Right lobe of liver (tissue), 6 donors: ENCODE data around the gene GNG14. TPM values are rescaled to one million over a fixed set of nuclear protein-coding genes. Genes with fewer than 3 reads are reported as not detected.

Experiments
- ATAC-seq, 4 donors: fragments of 200-7000 bp; cut with Tn5 transposase; one replicate each; pipeline ENCODE4 v1.9.1; 2020; ENCODE audit warnings: mild to moderate bottlenecking in 4 of 4, moderate library complexity in 4 of 4
- DNase-seq, 3 donors: peaks; one replicate each; pipeline ENCODE4 v3.0.0-alpha.2; 2020
- H3K27ac ChIP-seq, 3 donors: fragments of 200-600 bp; one replicate each; pipeline ENCODE4 v1.8.0; 2022
- H3K27me3 ChIP-seq, 2 donors: fragments of 200-600 bp; one replicate each; pipeline ENCODE4 v1.8.0; 2022
- H3K36me3 ChIP-seq, 4 donors: fragments of 200-600 bp; sonication (generic) in 1 of 4; one replicate each; pipeline versions ENCODE4 v1.5.1 to v1.8.0; 2017 to 2022; ENCODE audit warnings: control low read depth in 1 of 4
- H3K4me1 ChIP-seq, 4 donors: fragments of 200-600 bp; sonication (generic) in 1 of 4; one replicate each; pipeline versions ENCODE4 v1.5.1 to v1.8.0; 2017 to 2022; ENCODE audit warnings: control low read depth in 1 of 4
- H3K4me3 ChIP-seq, 3 donors: fragments of 200-600 bp; one replicate each; pipeline ENCODE4 v1.8.0; 2022
- H3K9me3 ChIP-seq, 4 donors: fragments of 200-600 bp; sonication (generic) in 1 of 4; one replicate each; pipeline versions ENCODE4 v1.5.1 to v1.8.0; 2017 to 2022; ENCODE audit warnings: control low read depth in 1 of 4
- POLR2A ChIP-seq: fragments of 450-650 bp; IDR thresholded peaks from one replicate; pipeline ENCODE4 v1.6.1; 2017; ENCODE audit warnings: antibody characterized with exemption, mild to moderate bottlenecking
- WGBS: methylation state at CpG from one replicate; pipeline ENCODE4 v1.1.6; 2018; ENCODE audit warnings: low coverage, low lambda C conversion rate; ENCODE audit not compliant: insufficient coverage; ENCODE audit errors: missing lambda C conversion rate; 5-methylcytosine and 5-hydroxymethylcytosine counted together
- intact Hi-C, 2 donors: fragments of 100-400 bp; cut with DNase I; formaldehyde crosslinking; loops; one replicate each; pipeline versions ENCODE4 v1.11.2 to v1.14.1; 2022
- total RNA-seq, 6 experiments: library from RNA; depleted of rRNA in 2 of 6; stranded (reverse); fragments of >200 nt in 2 of 6; fragmentation: NEBNext Ultra II Directional in 3 of 6; extraction: Animal tissue kit (Norgen Biotek cat#: 25700) in 3 of 6; gene quantifications; one replicate each; pipeline versions ENCODE4 v1.1.0 to v1.2.4, GENCODE V29; 2016 to 2023
- TF ChIP-seq, protein P1 (sequence below), 4 donors: fragments of 200-600 bp in 3 of 4; fragments of 450-650 bp in 1 of 4; IDR thresholded peaks; one replicate each; pipeline versions ENCODE4 v1.5.1 to v1.8.0; 2016 to 2022; ENCODE audit warnings: antibody characterized with exemption in 4 of 4, mild to moderate bottlenecking in 2 of 4
- donor health status: DM: no; HTN: yes; CAD: no.
- donor health status: DM: no; HTN: no; CAD: no.
- donor health status: DM: no; HTN: no; CAD: no.
- donor health status: DM: no; HTN: yes; CAD: no.
- donor health status: DM: no; HTN: yes; CAD: no.

Gene GNG14
- total RNA-seq, 6 experiments from 2014 or later = not detected

DNA sequence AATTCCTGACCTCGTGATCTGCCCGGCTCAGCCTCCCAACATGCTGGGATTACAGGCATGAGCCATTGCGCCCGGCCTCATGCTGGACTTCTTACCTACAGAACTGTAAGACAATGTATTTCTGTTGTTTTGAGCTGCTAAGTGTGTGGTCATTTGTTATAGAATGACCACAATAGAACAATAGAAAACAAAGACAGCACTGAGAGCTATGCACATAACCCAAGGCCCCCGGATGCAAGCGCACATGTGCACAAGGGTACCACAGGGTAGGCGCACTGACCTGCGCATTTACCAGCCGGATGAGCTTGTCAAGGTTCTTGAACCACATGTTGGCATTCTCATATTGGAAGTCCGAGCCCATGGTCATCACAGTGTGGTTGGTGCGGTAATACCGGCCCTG, 26.8 kb upstream of the GNG14 start:
- no peaks in the 10 kb centered on the region for H3K4me1 ChIP-seq
- DNase-seq (no peak), ATAC-seq (no peak)
- intact Hi-C loops = loop anchor here in 1 of 2 donors (10.0 kb wide), 1 partner anchor 96 kb away; no protein-coding TSS in a partner anchor
- no peak overlapping the region for H3K4me3 ChIP-seq
- H3K36me3 ChIP-seq = peaks cover 0 to 46% (median 5%) of the 10 kb centered on the region in 4 donors
- no peak for TF ChIP-seq POLR2A
- TF ChIP-seq, protein P1, sequence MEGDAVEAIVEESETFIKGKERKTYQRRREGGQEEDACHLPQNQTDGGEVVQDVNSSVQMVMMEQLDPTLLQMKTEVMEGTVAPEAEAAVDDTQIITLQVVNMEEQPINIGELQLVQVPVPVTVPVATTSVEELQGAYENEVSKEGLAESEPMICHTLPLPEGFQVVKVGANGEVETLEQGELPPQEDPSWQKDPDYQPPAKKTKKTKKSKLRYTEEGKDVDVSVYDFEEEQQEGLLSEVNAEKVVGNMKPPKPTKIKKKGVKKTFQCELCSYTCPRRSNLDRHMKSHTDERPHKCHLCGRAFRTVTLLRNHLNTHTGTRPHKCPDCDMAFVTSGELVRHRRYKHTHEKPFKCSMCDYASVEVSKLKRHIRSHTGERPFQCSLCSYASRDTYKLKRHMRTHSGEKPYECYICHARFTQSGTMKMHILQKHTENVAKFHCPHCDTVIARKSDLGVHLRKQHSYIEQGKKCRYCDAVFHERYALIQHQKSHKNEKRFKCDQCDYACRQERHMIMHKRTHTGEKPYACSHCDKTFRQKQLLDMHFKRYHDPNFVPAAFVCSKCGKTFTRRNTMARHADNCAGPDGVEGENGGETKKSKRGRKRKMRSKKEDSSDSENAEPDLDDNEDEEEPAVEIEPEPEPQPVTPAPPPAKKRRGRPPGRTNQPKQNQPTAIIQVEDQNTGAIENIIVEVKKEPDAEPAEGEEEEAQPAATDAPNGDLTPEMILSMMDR (IDR thresholded peaks at IDR 0.05) = no peak
- no peak overlapping the region for H3K27ac ChIP-seq
- no peaks in the 10 kb centered on the region for H3K27me3 ChIP-seq
- 100% methylated on average over 5 of the region's 12 CpGs for WGBS
- H3K9me3 ChIP-seq = no peaks in the 10 kb centered on the region

DNA sequence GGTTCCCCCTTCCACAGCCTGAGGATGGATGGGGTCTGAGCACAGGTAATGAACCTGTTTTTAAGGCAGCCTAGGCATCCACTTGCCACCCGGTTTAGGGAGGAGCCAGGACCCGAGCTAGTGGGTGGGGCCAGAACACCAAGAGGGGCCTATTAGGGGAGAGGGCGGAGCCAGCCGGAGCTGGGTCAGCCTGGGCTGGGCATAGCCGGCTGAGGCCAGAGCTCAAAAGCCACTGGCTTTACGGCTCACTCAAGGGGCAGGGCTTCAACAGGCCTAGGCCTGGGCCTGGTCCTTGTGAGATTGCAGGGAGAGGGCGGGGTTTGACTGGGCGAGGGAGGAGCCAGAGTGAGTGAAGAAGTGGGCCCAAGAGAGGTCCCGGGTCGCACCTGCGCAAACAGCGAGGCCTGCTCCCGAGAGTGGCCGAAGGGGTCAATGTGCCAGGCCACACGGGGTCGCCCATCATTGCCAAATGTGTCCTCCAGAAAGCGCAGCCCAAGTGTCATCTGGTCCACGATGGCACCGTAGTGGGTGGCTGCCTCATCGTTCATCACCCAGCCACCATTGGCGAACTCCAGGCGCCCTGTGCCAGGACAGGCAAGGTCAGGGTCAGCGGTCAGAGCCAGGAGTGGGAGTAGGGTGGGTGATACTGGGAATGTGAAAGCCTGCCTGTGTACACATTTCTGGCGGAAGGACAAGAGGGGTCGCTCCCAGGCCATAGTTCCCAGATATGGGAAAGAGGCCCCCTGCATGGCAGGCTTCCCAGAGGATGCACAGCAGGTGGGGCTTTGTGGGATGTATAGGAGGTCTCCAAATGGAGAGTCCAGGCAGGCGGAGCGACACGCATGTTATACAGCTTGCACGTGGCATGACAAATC, 23.2 kb upstream of the GNG14 start:
- peaks cover 0 to 20% (median 12%) of the 10 kb centered on the region in 4 donors for H3K4me1 ChIP-seq
- intact Hi-C loops = loop anchor here in 1 of 2 donors (10.0 kb wide), 1 partner anchor 100 kb away; no protein-coding TSS in a partner anchor
- H3K36me3 ChIP-seq = peaks cover 0 to 40% (median 5%) of the 10 kb centered on the region in 4 donors
- no peaks in the 10 kb centered on the region for H3K27me3 ChIP-seq
- no peak for TF ChIP-seq POLR2A
- TF ChIP-seq, protein P1 (IDR thresholded peaks at IDR 0.05) = no peak
- no peak overlapping the region for H3K4me3 ChIP-seq
- ATAC-seq (no peak), DNase-seq (no peak)
- WGBS = 80% methylated on average over 13 of the region's 29 CpGs
- no peaks in the 10 kb centered on the region for H3K9me3 ChIP-seq
- no peak overlapping the region for H3K27ac ChIP-seq

DNA sequence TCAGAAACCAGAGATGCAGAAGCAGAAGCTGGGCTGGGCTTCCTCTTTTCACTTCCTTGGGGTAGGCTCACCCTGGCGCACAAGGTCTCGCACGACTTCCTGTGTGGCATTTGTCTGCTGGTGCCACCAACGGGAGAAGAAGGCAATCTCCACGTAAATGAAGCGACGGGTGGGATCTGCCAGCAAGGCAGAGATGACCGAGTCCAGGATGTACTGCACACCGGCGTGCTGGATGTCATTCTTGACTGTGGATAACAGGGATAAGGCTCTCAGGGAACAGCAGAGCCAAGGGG, 22.6 kb upstream of the GNG14 start:
- Histone ChIP-seq H3K36me3 (peaks cover 0 to 34% (median 4%) of the 10 kb centered on the region in 4 donors), H3K4me3 (peak overlapping the region in 1 of 3 donors; percentile 83), H3K9me3 (no peaks in the 10 kb centered on the region), H3K27ac (no peak overlapping the region), H3K27me3 (no peaks in the 10 kb centered on the region), H3K4me1 (peaks cover 0 to 21% (median 12%) of the 10 kb centered on the region in 4 donors)
- TF ChIP-seq, protein P1 (IDR thresholded peaks at IDR 0.05) = no peak
- no peak for TF ChIP-seq POLR2A
- intact Hi-C loops = loop anchor here in 1 of 2 donors (10.0 kb wide), 1 partner anchor 100 kb away; no protein-coding TSS in a partner anchor
- 73% methylated on average over 3 of the region's 10 CpGs for WGBS
- peak in 1 of 3 donors; percentile 79 for DNase-seq
- ATAC-seq = peak in 1 of 4 donors; percentile 6

DNA sequence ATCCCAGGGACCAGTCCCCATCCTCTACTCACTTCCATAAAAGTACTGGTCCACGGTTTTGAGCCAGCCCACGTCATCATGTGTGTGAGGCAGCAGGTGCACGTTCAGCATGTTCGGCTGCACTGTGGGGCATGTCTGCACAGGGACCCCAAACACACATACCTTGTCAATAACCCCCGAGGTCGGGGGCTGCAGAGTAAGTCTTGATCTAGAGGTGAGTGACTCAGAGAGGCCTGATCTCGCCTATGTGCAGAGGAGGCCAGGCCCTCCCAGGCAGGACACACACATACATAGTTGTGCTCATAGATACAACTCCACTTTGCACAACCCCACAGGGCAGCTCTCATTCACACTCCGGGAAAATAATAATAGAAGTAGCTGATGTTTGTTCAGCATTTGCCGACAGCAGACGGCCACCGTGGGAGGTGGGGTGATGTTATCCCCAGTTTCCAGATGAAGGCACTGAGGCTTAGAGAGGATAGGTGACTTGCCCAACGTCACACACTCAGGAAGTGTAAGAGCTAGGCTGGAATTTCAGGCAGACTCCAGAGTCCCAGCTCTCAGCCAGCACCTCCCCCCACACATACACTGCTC, 22.0 kb upstream of the GNG14 start:
- H3K27ac ChIP-seq = peak overlapping the region in 1 of 3 donors; percentile 65
- H3K36me3 ChIP-seq = peaks cover 0 to 29% (median 4%) of the 10 kb centered on the region in 4 donors
- WGBS = 35% methylated on average over 7 of the region's 12 CpGs
- H3K9me3 ChIP-seq = no peaks in the 10 kb centered on the region
- H3K4me1 ChIP-seq = peaks cover 0 to 27% (median 12%) of the 10 kb centered on the region in 4 donors
- H3K27me3 ChIP-seq = no peaks in the 10 kb centered on the region
- DNase-seq = no peak
- peak overlapping the region; percentile 68 to 93 (median 83) for H3K4me3 ChIP-seq
- TF ChIP-seq, protein P1 (IDR thresholded peaks at IDR 0.05) = no peak
- no peak for TF ChIP-seq POLR2A
- ATAC-seq = peak in 1 of 4 donors; percentile 1
- intact Hi-C loops = loop anchor here in 1 of 2 donors (10.0 kb wide), 1 partner anchor 101 kb away; no protein-coding TSS in a partner anchor
